ENCODE results near the gene POLR3B. TPM values are rescaled to one million over a fixed set of nuclear protein-coding genes. Genes with fewer than 3 reads are reported as not detected.

Gene POLR3B
- total and polyA plus RNA-seq, 2 of the 8 experiments (the other 6 are each of a cell fraction or from before 2014, with no cell fraction given) = 5.0 to 13.2 TPM

GRCh38 chr12:106328735-106329134, 28.8 kb upstream of the POLR3B start:
- Histone ChIP-seq H2BK20ac (ENCODE audit: low read length) (no peak overlapping the region), H2BK120ac (replicated peaks; ENCODE audit: low read depth, low read length) (no peak overlapping the region), H3K4me1 (replicated peaks in 1 of 4; ENCODE audit: control insufficient read depth in 3 of 4, insufficient read depth in 4 of 4, low read length in 3 of 4) (peaks cover 2 to 6% (median 4%) of the 10 kb centered on the region in 4 experiments; a peak in 4 of 7 replicates), H3K23ac (ENCODE audit: insufficient read length) (no peak overlapping the region), H3K14ac (ENCODE audit: insufficient read length) (no peak overlapping the region), H3K9ac (replicated peaks in 1 of 4; ENCODE audit: extremely low read depth in 1 of 4, low read depth in 3 of 4, low read length in 3 of 4) (no peak overlapping the region), H3K56ac (replicated peaks; ENCODE audit: insufficient read length, low read depth, low read length) (no peak overlapping the region), H3K27ac (ENCODE audit: low read depth, low read length) (no peak overlapping the region), H2BK5ac (ENCODE audit: low read depth, low read length) (no peak overlapping the region), H4K91ac (replicated peaks; ENCODE audit: insufficient read length, low read length) (no peak overlapping the region), H4K8ac (ENCODE audit: extremely low read depth, insufficient read depth, low read length) (no peak overlapping the region), H2AFZ (ENCODE audit: low read length) (no peak overlapping the region), H3K4me3 (ENCODE audit: extremely low read depth in 1 of 4, insufficient read depth in 2 of 4, low read depth in 3 of 4, low read length in 4 of 4) (no peak overlapping the region), H3K27me3 (replicated peaks in 1 of 4; ENCODE audit: control insufficient read depth in 3 of 4, extremely low read depth in 1 of 4, insufficient read depth in 3 of 4, low read length in 3 of 4) (peaks cover 0 to 5% (median 1%) of the 10 kb centered on the region in 4 experiments; a peak in 3 of 7 replicates), H3K23me2 (ENCODE audit: low read depth, low read length) (no peaks in the 10 kb centered on the region; the same call in 1 of the 2 replicates), H3K4ac (replicated peaks; ENCODE audit: insufficient read length, low read depth, low read length) (no peak overlapping the region), H3K9me3 (ENCODE audit: insufficient read depth in 2 of 2, low read depth in 1 of 2, low read length in 1 of 2) (peaks cover 0 to 5% of the 10 kb centered on the region in 2 experiments; a peak in 3 of 4 replicates), H2AK5ac (ENCODE audit: low read depth, low read length) (no peak overlapping the region), H2BK15ac (ENCODE audit: low read length) (no peak overlapping the region), H3K36me3 (ENCODE audit: control insufficient read depth in 2 of 4, insufficient read depth in 4 of 4, low read length in 3 of 4) (no peaks in the 10 kb centered on the region; a peak in 1 of 8 replicates), H3K79me1 (ENCODE audit: low read depth, low read length) (no peaks in the 10 kb centered on the region), H3K79me2 (ENCODE audit: control insufficient read depth in 1 of 2, insufficient read depth in 2 of 2, low read length in 2 of 2) (no peaks in the 10 kb centered on the region), H2BK12ac (ENCODE audit: low read depth, low read length) (no peak overlapping the region), H4K20me1 (replicated peaks in 1 of 2; ENCODE audit: control insufficient read depth in 1 of 2, insufficient read depth in 2 of 2, low read length in 2 of 2) (no peaks in the 10 kb centered on the region), H3K18ac (ENCODE audit: extremely low read depth, low read length) (no peak overlapping the region), H3K4me2 (ENCODE audit: insufficient read depth in 1 of 2, low read depth in 2 of 2, low read length in 2 of 2) (no peak overlapping the region), H4K5ac (ENCODE audit: insufficient read length, low read depth, low read length) (no peak overlapping the region)
- CTCF ChIA-PET (ENCODE audit: partially characterized antibody) = no interaction called here
- no peak for FAIRE-seq
- POLR2A ChIA-PET (ENCODE audit: partially characterized antibody) = no interaction called here
- no peak for DNase-seq (ENCODE audit: low read depth in 1 of 2, low spot score in 2 of 2)
- 83% methylated on average over 7 of the region's 7 CpGs; no CpG with 5 or more reads in 1 of the 2 experiments for WGBS, 2 experiments (ENCODE audit: extremely low coverage in 1 of 2, insufficient coverage in 1 of 2, insufficient read length in 1 of 2, insufficient replicate concordance in 2 of 2, low coverage in 1 of 2, low lambda C conversion rate in 2 of 2, missing lambda C conversion rate in 1 of 2)
- no peak for TF ChIP-seq USF2 (IDR thresholded peaks at IDR 0.05; ENCODE audit: low read length)
- TF ChIP-seq ATF3 (IDR thresholded peaks at IDR 0.05; ENCODE audit: insufficient read depth, low read depth, low read length) = no peak

Measured in H1 (cell line).